Measurements from ENCODE around the gene ELOVL1.

DNA sequence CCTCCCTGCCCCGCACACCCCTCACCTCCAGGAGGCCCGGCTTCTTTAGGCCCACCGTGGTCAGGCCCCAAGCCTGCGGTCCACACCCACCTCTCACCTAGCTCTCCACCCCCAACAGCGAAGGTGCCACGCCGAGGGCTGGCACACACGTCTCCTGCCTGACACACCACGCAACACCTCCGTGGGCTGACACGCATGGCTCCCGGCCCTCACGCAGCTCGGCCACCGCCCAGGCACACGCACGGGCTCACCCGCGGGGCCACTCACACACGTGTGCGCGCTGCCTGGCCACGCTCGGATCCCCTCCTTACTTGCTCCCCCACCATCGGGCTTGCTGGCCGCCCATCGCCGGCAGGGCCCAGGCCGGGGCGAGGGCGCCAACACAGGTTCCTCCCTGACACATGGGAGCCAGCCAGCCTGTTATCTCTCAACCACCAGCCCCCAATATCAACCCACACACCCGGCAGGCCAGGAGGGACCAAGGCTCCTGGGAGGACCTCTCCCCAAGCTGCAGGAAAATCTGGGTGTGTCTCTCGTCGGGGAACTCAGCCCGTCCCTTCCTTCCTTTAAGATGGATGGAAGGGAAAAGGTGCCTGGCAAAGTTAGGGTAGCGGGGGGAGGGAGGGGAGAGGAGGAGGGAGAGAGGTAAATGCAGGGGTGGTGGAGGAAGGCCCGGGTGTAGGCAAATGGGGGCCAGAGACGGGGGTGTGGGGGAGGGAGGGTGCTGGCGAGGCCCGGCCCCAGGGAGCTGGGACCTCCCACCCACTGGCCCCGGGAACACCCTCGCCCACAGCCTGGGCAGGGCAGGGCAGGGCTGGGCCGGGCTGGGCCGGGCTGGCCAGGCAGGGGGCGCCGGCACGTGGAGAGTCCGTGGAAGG lies 546 bp downstream of the ELOVL1 start:
- TF ChIP-seq POLR2A (IDR thresholded peaks at IDR 0.05), result peak in 1 of 2 donors; percentile 21
- TF ChIP-seq, protein P1, sequence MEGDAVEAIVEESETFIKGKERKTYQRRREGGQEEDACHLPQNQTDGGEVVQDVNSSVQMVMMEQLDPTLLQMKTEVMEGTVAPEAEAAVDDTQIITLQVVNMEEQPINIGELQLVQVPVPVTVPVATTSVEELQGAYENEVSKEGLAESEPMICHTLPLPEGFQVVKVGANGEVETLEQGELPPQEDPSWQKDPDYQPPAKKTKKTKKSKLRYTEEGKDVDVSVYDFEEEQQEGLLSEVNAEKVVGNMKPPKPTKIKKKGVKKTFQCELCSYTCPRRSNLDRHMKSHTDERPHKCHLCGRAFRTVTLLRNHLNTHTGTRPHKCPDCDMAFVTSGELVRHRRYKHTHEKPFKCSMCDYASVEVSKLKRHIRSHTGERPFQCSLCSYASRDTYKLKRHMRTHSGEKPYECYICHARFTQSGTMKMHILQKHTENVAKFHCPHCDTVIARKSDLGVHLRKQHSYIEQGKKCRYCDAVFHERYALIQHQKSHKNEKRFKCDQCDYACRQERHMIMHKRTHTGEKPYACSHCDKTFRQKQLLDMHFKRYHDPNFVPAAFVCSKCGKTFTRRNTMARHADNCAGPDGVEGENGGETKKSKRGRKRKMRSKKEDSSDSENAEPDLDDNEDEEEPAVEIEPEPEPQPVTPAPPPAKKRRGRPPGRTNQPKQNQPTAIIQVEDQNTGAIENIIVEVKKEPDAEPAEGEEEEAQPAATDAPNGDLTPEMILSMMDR (IDR thresholded peaks at IDR 0.05), result no peak
- no peak for TF ChIP-seq EP300 (IDR thresholded peaks at IDR 0.05)

All from tibial nerve (tissue), 4 donors.